Muscle layer of colon (tissue), 2 donors: ENCODE measurements around the gene UGCG.

ENCODE experiments used
- H3K27ac ChIP-seq: one replicate; pipeline ENCODE4 v1.7.0; 2013; ENCODE audit warnings: low read depth, mild to moderate bottlenecking, low read length, moderate library complexity
- H3K27me3 ChIP-seq, 2 donors: one replicate each; pipeline ENCODE4 v1.7.0; 2013; ENCODE audit warnings: low read length in 2 of 2, mild to moderate bottlenecking in 2 of 2; ENCODE audit not compliant: insufficient read depth in 2 of 2, control insufficient read depth in 1 of 2
- H3K36me3 ChIP-seq: one replicate; pipeline ENCODE4 v1.7.0; 2013; ENCODE audit warnings: mild to moderate bottlenecking, low read length; ENCODE audit not compliant: insufficient read depth
- H3K4me1 ChIP-seq: one replicate; pipeline ENCODE4 v1.7.0; 2013; ENCODE audit warnings: mild to moderate bottlenecking, low read length; ENCODE audit not compliant: insufficient read depth
- H3K4me3 ChIP-seq, 2 donors: one replicate each; pipeline ENCODE4 v1.7.0; 2013; ENCODE audit warnings: low read length in 2 of 2, low read depth in 1 of 2, mild to moderate bottlenecking in 1 of 2, moderate library complexity in 1 of 2
- H3K9ac ChIP-seq: one replicate; pipeline ENCODE4 v1.7.0; 2013; ENCODE audit warnings: low read length
- H3K9me3 ChIP-seq: one replicate; pipeline ENCODE4 v1.7.0; 2013; ENCODE audit warnings: mild to moderate bottlenecking, low read length
- donor health status: abdominal sarcoma.
- donor health status: Adenocarcinoma of cecum.

UGCG gene

GRCh38 chr9:111924281-111924680 is 27.7 kb downstream of the UGCG start:
- H3K4me1 ChIP-seq: no peaks in the 10 kb centered on the region
- peaks cover 15% of the 10 kb centered on the region for H3K36me3 ChIP-seq
- no peaks in the 10 kb centered on the region for H3K27me3 ChIP-seq
- no peak overlapping the region for H3K9ac ChIP-seq
- H3K27ac ChIP-seq: no peak overlapping the region
- H3K4me3 ChIP-seq: no peak overlapping the region
- H3K9me3 ChIP-seq: no peaks in the 10 kb centered on the region

GRCh38 chr9:111925017-111925770 is 28.6 kb downstream of the UGCG start:
- H3K27me3 ChIP-seq: no peaks in the 10 kb centered on the region
- no peaks in the 10 kb centered on the region for H3K4me1 ChIP-seq
- H3K27ac ChIP-seq: no peak overlapping the region
- peaks cover 13% of the 10 kb centered on the region for H3K36me3 ChIP-seq
- H3K9me3 ChIP-seq: no peaks in the 10 kb centered on the region
- no peak overlapping the region for H3K4me3 ChIP-seq
- no peak overlapping the region for H3K9ac ChIP-seq

GRCh38 chr9:111925784-111926183 is 29.2 kb downstream of the UGCG start:
- Histone ChIP-seq H3K27me3 (no peaks in the 10 kb centered on the region), H3K4me3 (no peak overlapping the region), H3K9me3 (no peaks in the 10 kb centered on the region), H3K36me3 (peaks cover 19% of the 10 kb centered on the region), H3K9ac (no peak overlapping the region), H3K4me1 (no peaks in the 10 kb centered on the region), H3K27ac (no peak overlapping the region)

GRCh38 chr9:111926421-111926875 is 29.8 kb downstream of the UGCG start:
- H3K36me3 ChIP-seq: peaks cover 25% of the 10 kb centered on the region
- H3K4me3 ChIP-seq: no peak overlapping the region
- no peak overlapping the region for H3K9ac ChIP-seq
- no peaks in the 10 kb centered on the region for H3K9me3 ChIP-seq
- no peaks in the 10 kb centered on the region for H3K4me1 ChIP-seq
- no peaks in the 10 kb centered on the region for H3K27me3 ChIP-seq
- no peak overlapping the region for H3K27ac ChIP-seq

GRCh38 chr9:111928359-111928720 is 31.7 kb downstream of the UGCG start:
- Histone ChIP-seq H3K27ac (no peak overlapping the region), H3K27me3 (no peaks in the 10 kb centered on the region), H3K4me1 (no peaks in the 10 kb centered on the region), H3K4me3 (no peak overlapping the region), H3K9me3 (no peaks in the 10 kb centered on the region), H3K36me3 (peaks cover 35% of the 10 kb centered on the region), H3K9ac (no peak overlapping the region)

GRCh38 chr9:111934747-111935146 is 38.1 kb downstream of the UGCG start:
- H3K36me3 ChIP-seq: peaks cover 23% of the 10 kb centered on the region
- no peak overlapping the region for H3K9ac ChIP-seq
- H3K4me3 ChIP-seq: no peak overlapping the region
- no peak overlapping the region for H3K27ac ChIP-seq
- no peaks in the 10 kb centered on the region for H3K9me3 ChIP-seq
- no peaks in the 10 kb centered on the region for H3K27me3 ChIP-seq
- H3K4me1 ChIP-seq: peaks cover 11% of the 10 kb centered on the region

- Histone ChIP-seq H3K27me3 (no peaks in the 10 kb centered on the region), H3K4me3 (no peak overlapping the region), H3K36me3 (peaks cover 10% of the 10 kb centered on the region), H3K27ac (no peak overlapping the region), H3K9me3 (no peaks in the 10 kb centered on the region), H3K4me1 (peaks cover 11% of the 10 kb centered on the region), H3K9ac (no peak overlapping the region)
Measured at GRCh38 chr9:111936391-111936790, 39.8 kb downstream of the UGCG start.

- Histone ChIP-seq H3K36me3 (peaks cover under 1% of the 10 kb centered on the region), H3K4me1 (peaks cover 11% of the 10 kb centered on the region), H3K9ac (no peak overlapping the region), H3K27ac (no peak overlapping the region), H3K27me3 (no peaks in the 10 kb centered on the region), H3K4me3 (no peak overlapping the region), H3K9me3 (no peaks in the 10 kb centered on the region)
Measured at GRCh38 chr9:111937301-111937700, 40.7 kb downstream of the UGCG start.

GRCh38 chr9:111937781-111938426 is 41.3 kb downstream of the UGCG start:
- Histone ChIP-seq H3K27ac (no peak overlapping the region), H3K36me3 (no peaks in the 10 kb centered on the region), H3K27me3 (no peaks in the 10 kb centered on the region), H3K4me3 (no peak overlapping the region), H3K9ac (no peak overlapping the region), H3K9me3 (no peaks in the 10 kb centered on the region), H3K4me1 (peaks cover 11% of the 10 kb centered on the region)

GRCh38 chr9:111938427-111938800 is 41.8 kb downstream of the UGCG start:
- no peak overlapping the region for H3K27ac ChIP-seq
- no peaks in the 10 kb centered on the region for H3K27me3 ChIP-seq
- H3K9me3 ChIP-seq: no peaks in the 10 kb centered on the region
- H3K4me1 ChIP-seq: peaks cover 11% of the 10 kb centered on the region
- H3K9ac ChIP-seq: no peak overlapping the region
- H3K36me3 ChIP-seq: no peaks in the 10 kb centered on the region
- H3K4me3 ChIP-seq: no peak overlapping the region

- H3K36me3 ChIP-seq: no peaks in the 10 kb centered on the region
- peaks cover 11% of the 10 kb centered on the region for H3K4me1 ChIP-seq
- no peaks in the 10 kb centered on the region for H3K9me3 ChIP-seq
- no peak overlapping the region for H3K9ac ChIP-seq
- no peaks in the 10 kb centered on the region for H3K27me3 ChIP-seq
- H3K27ac ChIP-seq: no peak overlapping the region
- no peak overlapping the region for H3K4me3 ChIP-seq
Measured at GRCh38 chr9:111939322-111939721, 42.7 kb downstream of the UGCG start.

- no peak overlapping the region for H3K4me3 ChIP-seq
- no peak overlapping the region for H3K27ac ChIP-seq
- no peaks in the 10 kb centered on the region for H3K36me3 ChIP-seq
- H3K4me1 ChIP-seq: peaks cover 11% of the 10 kb centered on the region
- no peaks in the 10 kb centered on the region for H3K9me3 ChIP-seq
- no peak overlapping the region for H3K9ac ChIP-seq
- no peaks in the 10 kb centered on the region for H3K27me3 ChIP-seq
Measured at GRCh38 chr9:111940697-111941096, 44.1 kb downstream of the UGCG start.
